ENCODE measurements around the gene LCP1.

- TF ChIP-seq CTCF (IDR thresholded peaks at IDR 0.05) (no peak), REST (IDR thresholded peaks at IDR 0.05; ENCODE audit: insufficient read depth in 1 of 2, low read depth in 2 of 2, low read length in 1 of 2) (no peak), POLR2AphosphoS5 (IDR thresholded peaks at IDR 0.05; ENCODE audit: low read depth, low read length) (no peak), SIN3A (IDR thresholded peaks at IDR 0.05; ENCODE audit: borderline replicate concordance, insufficient read depth, low read depth, low read length) (no peak)
These were observed 60.9 kb downstream of the LCP1 start for GRCh38 chr13:46121033-46121432.

Measured in Panc1 (cell line).